GM12878 (cell line): Measurements from ENCODE around the gene CAPN14. TPM values are rescaled to one million over a fixed set of nuclear protein-coding genes. Genes with fewer than 3 reads are reported as not detected.

Experiments
- ATAC-seq: fragments of 200-7000 bp; cut with Tn5 transposase; 3 replicates; pipeline ENCODE4 v1.9.1; 2020; ENCODE audit warnings: mild to moderate bottlenecking, moderate library complexity
- BruUV-seq: library from RNA; stranded (reverse); fragments of 400-500 nt; replicated peaks from 2 replicates; lab custom pipeline; 2021; lab: Mats Ljungman, UMichigan
- CTCF ChIA-PET: fragments of 300-600 bp; sonication (Branson Sonifier 250); formaldehyde crosslinking; extraction: SDS; loops from one replicate; lab custom pipeline; 2021; ENCODE audit warnings: inconsistent platforms; lab: Yijun Ruan, JAX
- POLR2A ChIA-PET: fragments of 350-600 bp; formaldehyde crosslinking; extraction: SDS; loops from one replicate; lab custom pipeline; 2021; ENCODE audit warnings: inconsistent platforms; lab: Charles Lee
- RAD21 ChIA-PET: fragments of 300-600 bp; sonication (Branson Sonifier 250); formaldehyde crosslinking; loops from one replicate; lab custom pipeline; 2023; ENCODE audit warnings: antibody characterized with exemption; ENCODE audit not compliant: unreplicated experiment; lab: Charles Lee
- SMC1A ChIA-PET: fragments of 300-600 bp; sonication (Branson Sonifier 250); formaldehyde crosslinking; loops from one replicate; lab custom pipeline; 2023; ENCODE audit not compliant: unreplicated experiment, uncharacterized antibody; lab: Charles Lee
- DNase-seq: peaks from one replicate; pipeline ENCODE4 v3.0.0-alpha.2; 2011; ENCODE audit warnings: low read depth, low spot score
- FAIRE-seq: peaks from 3 replicates; lab custom pipeline; 2011; peaks lifted over from hg19 to GRCh38; lab: Jason Lieb, UNC
- H2AFZ ChIP-seq: 2 replicates; pipeline ENCODE4 v1.6.0; 2011; ENCODE audit warnings: low read depth, low read length, control low read depth; ENCODE audit not compliant: control insufficient read depth
- H3K27ac ChIP-seq: 2 replicates; pipeline ENCODE4 v1.5.1; 2011; ENCODE audit warnings: control low read depth; ENCODE audit not compliant: control insufficient read depth, insufficient read depth
- H3K27me3 ChIP-seq, 2 experiments: replicated peaks in 1 of 2; 2 replicates each; pipeline versions ENCODE4 v1.6.0 to v1.6.1; 2011; ENCODE audit warnings: low read length in 1 of 2; ENCODE audit not compliant: control insufficient read depth in 2 of 2, insufficient read depth in 2 of 2
- H3K36me3 ChIP-seq, 2 experiments: 2 replicates each; pipeline ENCODE4 v1.5.1; 2011; ENCODE audit warnings: low read length in 1 of 2; ENCODE audit not compliant: control insufficient read depth in 2 of 2, insufficient read depth in 2 of 2
- H3K4me1 ChIP-seq: 2 replicates; pipeline ENCODE4 v1.6.1; 2011; ENCODE audit warnings: mild to moderate bottlenecking, low read length, moderate library complexity, mixed read lengths; ENCODE audit not compliant: control insufficient read depth, insufficient read depth
- H3K4me2 ChIP-seq: 2 replicates; pipeline ENCODE4 v1.6.0; 2011; ENCODE audit warnings: control low read depth; ENCODE audit not compliant: control insufficient read depth, insufficient read depth
- H3K4me3 ChIP-seq: fragments of 200-600 bp; sonication (generic); 2 replicates; pipeline ENCODE4 v1.5.1; 2016
- H3K79me2 ChIP-seq: 2 replicates; pipeline ENCODE4 v1.6.0; 2011; ENCODE audit warnings: low read length; ENCODE audit not compliant: control insufficient read depth, insufficient read depth
- H3K9ac ChIP-seq: 2 replicates; pipeline ENCODE4 v1.8.0; 2011; ENCODE audit warnings: low read length, control low read depth, mixed read lengths; ENCODE audit not compliant: control insufficient read depth, insufficient read depth
- H3K9me3 ChIP-seq: replicated peaks from 3 replicates; pipeline ENCODE4 v1.5.1; 2011; ENCODE audit warnings: mild to moderate bottlenecking, low read length; ENCODE audit not compliant: control insufficient read depth, insufficient read depth
- H4K20me1 ChIP-seq: 2 replicates; pipeline ENCODE4 v1.6.0; 2011; ENCODE audit not compliant: control insufficient read depth, insufficient read depth
- ATF2 ChIP-seq: IDR thresholded peaks from 2 replicates; pipeline ENCODE4 v1.6.1; 2012; ENCODE audit warnings: low read length, inconsistent platforms
- BHLHE40 ChIP-seq, 2 experiments: fragments of 450-650 bp in 1 of 2; IDR thresholded peaks; 2 replicates each; pipeline ENCODE4 v1.6.1; 2011 to 2017; ENCODE audit warnings: low read depth in 2 of 2, borderline replicate concordance in 1 of 2, improper control_type of control experiment in 1 of 2, low read length in 1 of 2, mild to moderate bottlenecking in 1 of 2
- E2F8 ChIP-seq: fragments of 450-650 bp; IDR thresholded peaks from 2 replicates; pipeline ENCODE4 v1.6.1; 2018; ENCODE audit warnings: mild to moderate bottlenecking, low read depth, moderate library complexity; ENCODE audit not compliant: partially characterized antibody
- FOXK2 ChIP-seq: fragments of 450-650 bp; IDR thresholded peaks from 2 replicates; pipeline ENCODE4 v1.6.1; 2017; ENCODE audit warnings: mild to moderate bottlenecking, moderate library complexity
- HDGF ChIP-seq: fragments of 450-650 bp; IDR thresholded peaks from 2 replicates; pipeline ENCODE4 v1.6.1; 2016; ENCODE audit warnings: antibody characterized with exemption
- LARP7 ChIP-seq: fragments of 450-650 bp; IDR thresholded peaks from 2 replicates; pipeline ENCODE4 v1.6.1; 2017; ENCODE audit warnings: mild to moderate bottlenecking
- MEF2B ChIP-seq: fragments of 450-650 bp; IDR thresholded peaks from 2 replicates; pipeline ENCODE4 v1.6.1; 2018; ENCODE audit warnings: mild to moderate bottlenecking, moderate library complexity; ENCODE audit not compliant: partially characterized antibody, poor library complexity, severe bottlenecking
- MLLT1 ChIP-seq: fragments of 450-650 bp; IDR thresholded peaks from 2 replicates; pipeline ENCODE4 v1.6.1; 2016; ENCODE audit warnings: mild to moderate bottlenecking
- NBN ChIP-seq: fragments of 450-650 bp; IDR thresholded peaks from 2 replicates; pipeline ENCODE4 v1.6.1; 2016
- SIX5 ChIP-seq: IDR thresholded peaks from 2 replicates; pipeline ENCODE4 v1.6.1; 2011; ENCODE audit warnings: mild to moderate bottlenecking, low read depth, low read length, moderate library complexity; ENCODE audit not compliant: severe bottlenecking
- SMAD5 ChIP-seq: IDR thresholded peaks from 2 replicates; pipeline ENCODE4 v1.6.1; 2016; ENCODE audit warnings: antibody characterized with exemption, low read depth
- TBL1XR1 ChIP-seq: IDR thresholded peaks from 2 replicates; pipeline ENCODE4 v1.6.1; 2012; ENCODE audit warnings: low read depth, low read length, improper control_type of control experiment
- whole genome bisulfite sequencing: methylation state at CpG from one replicate; pipeline ENCODE4 v1.1.6; 2016; ENCODE audit warnings: low lambda C conversion rate; ENCODE audit not compliant: insufficient replicate concordance, insufficient coverage; ENCODE audit errors: missing lambda C conversion rate; 5-methylcytosine and 5-hydroxymethylcytosine counted together
- in situ Hi-C: fragments of 300-500 bp; cut with MboI; formaldehyde crosslinking; loops from 9 replicates; pipeline ENCODE4 v1.14.3; 2018; ENCODE audit warnings: mixed read lengths
- intact Hi-C: fragments of 100-400 bp; cut with micrococcal nuclease; formaldehyde crosslinking; loops from one replicate; pipeline ENCODE4 v1.14.2; 2022; ENCODE audit not compliant: unreplicated experiment
- polyA plus RNA-seq, 11 experiments: library from polyadenylated mRNA; depleted of rRNA in 4 of 11; unstranded in 6 of 11; stranded (reverse) in 5 of 11; fragments of >200 nt; fragmentation: Nextera tagmentation in 4 of 11; fragmentation: Illumina TruSeq in 1 of 11; extraction: Ambion mirVana in 4 of 11; extraction: Trizol in 1 of 11; gene quantifications; 1 replicate in 1 of 11; 2 replicates in 10 of 11; pipeline versions ENCODE4 v1.2.1 to v1.2.3, GENCODE V29; 2011 to 2016; ENCODE audit warnings: inconsistent platforms in 2 of 11, missing spikeins in 2 of 11, low read depth in 1 of 11
- total RNA-seq, 4 experiments: library from RNA; depleted of rRNA in 3 of 4; stranded (reverse); fragments of >200 nt in 3 of 4; fragmentation: Illumina TruSeq in 1 of 4; extraction: Trizol in 1 of 4; gene quantifications; 2 replicates each; pipeline versions ENCODE4 v1.2.1 to v1.2.3, GENCODE V29; 2013 to 2021
- TF ChIP-seq, protein P1 (sequence below): fragments of 450-650 bp; IDR thresholded peaks from 2 replicates; pipeline ENCODE4 v1.6.1; 2014; ENCODE audit warnings: mild to moderate bottlenecking

CAPN14 gene
- total and polyA plus RNA-seq, 10 of the 15 experiments (the other 5 are each of a cell fraction or from before 2014, with no cell fraction given) = 0.08 to 1.5 (median 1.1) TPM

GRCh38 chr2:31231571-31232302, 14.4 kb upstream of the CAPN14 start:
- in situ Hi-C loops (no loop called here), intact Hi-C loops (loop anchor here (2.0 kb wide), 1 partner anchor 101 kb away; no protein-coding TSS in a partner anchor)
- ChIA-PET CTCF (interaction anchor here (1.2 to 7.4 kb wide), 3 partner anchors 9 to 101 kb away, joined by 3 to 68 read pairs (median 56); no protein-coding TSS in a partner anchor), POLR2A (no interaction called here), RAD21 (interaction anchor here (1.1 kb wide), 1 partner anchor 27 kb away, joined by 3 read pairs; no protein-coding TSS in a partner anchor), SMC1A (interaction anchor here (1.2 kb wide), 1 partner anchor 94 kb away, joined by 3 read pairs; no protein-coding TSS in a partner anchor)
- no peak for FAIRE-seq
- no peak for DNase-seq
- Histone ChIP-seq H3K4me1 (no peaks in the 10 kb centered on the region; the same call in 1 of the 2 replicates), H3K9ac (no peak overlapping the region), H3K27ac (no peak overlapping the region), H3K27me3 (no peaks in the 10 kb centered on the region), H4K20me1 (no peaks in the 10 kb centered on the region), H3K4me3 (no peak overlapping the region), H3K4me2 (no peak overlapping the region), H3K79me2 (no peaks in the 10 kb centered on the region), H3K9me3 (no peaks in the 10 kb centered on the region; the same call in 2 of the 3 replicates), H2AFZ (no peak overlapping the region), H3K36me3 (no peaks in the 10 kb centered on the region)
- 54% methylated on average over 15 of the region's 15 CpGs for WGBS
- no TSS peak for BruUV-seq
- no peak for ATAC-seq
- TF ChIP-seq NBN (no peak), E2F8 (no peak), SIX5 (no peak), SMAD5 (no peak), BHLHE40 (IDR thresholded peaks at IDR 0.05; ENCODE audit: borderline replicate concordance in 1 of 2, low read depth in 2 of 2, low read length in 1 of 2) (no peak), FOXK2 (no peak), TBL1XR1 (no peak), HDGF (no peak), MEF2B (no peak), LARP7 (no peak), ATF2 (no peak), MLLT1 (no peak)
- TF ChIP-seq, protein P1, sequence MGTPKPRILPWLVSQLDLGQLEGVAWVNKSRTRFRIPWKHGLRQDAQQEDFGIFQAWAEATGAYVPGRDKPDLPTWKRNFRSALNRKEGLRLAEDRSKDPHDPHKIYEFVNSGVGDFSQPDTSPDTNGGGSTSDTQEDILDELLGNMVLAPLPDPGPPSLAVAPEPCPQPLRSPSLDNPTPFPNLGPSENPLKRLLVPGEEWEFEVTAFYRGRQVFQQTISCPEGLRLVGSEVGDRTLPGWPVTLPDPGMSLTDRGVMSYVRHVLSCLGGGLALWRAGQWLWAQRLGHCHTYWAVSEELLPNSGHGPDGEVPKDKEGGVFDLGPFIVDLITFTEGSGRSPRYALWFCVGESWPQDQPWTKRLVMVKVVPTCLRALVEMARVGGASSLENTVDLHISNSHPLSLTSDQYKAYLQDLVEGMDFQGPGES = no peak
